DMS 273 (cell line): ENCODE data around the gene GUCY2F.

Experiments used
- DNase-seq: peaks from one replicate; lab custom pipeline; 2025; ENCODE audit not compliant: unreplicated experiment; lab: John Stamatoyannopoulos, UW

Gene GUCY2F

DNA sequence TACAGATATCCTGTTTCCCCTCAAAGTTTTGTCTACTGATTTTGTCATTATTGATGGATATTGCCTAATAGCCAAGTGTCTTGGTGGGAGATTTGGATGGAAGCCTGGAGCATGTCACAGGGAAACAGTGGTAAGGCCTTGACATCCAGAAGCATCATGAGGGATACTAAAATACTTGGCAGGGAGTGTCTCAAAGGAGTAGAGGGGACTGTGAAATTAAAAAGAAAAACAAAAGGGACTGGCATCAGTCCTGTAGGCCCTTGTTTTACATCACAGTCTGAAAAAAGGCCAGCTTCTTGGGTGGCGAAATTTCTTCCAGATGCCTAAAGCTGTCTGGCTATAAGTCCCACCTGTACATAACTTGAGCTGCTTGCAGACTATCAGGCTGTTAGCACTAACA lies 83.8 kb downstream of the GUCY2F start:
- DNase-seq: no peak

GRCh38 chrX:109393859-109394258 lies 88.0 kb downstream of the GUCY2F start:
- peak; percentile 24 for DNase-seq

GRCh38 chrX:109392895-109393294 lies 89.0 kb downstream of the GUCY2F start:
- no peak for DNase-seq

- DNase-seq: no peak
These were observed 91.3 kb downstream of the GUCY2F start for GRCh38 chrX:109390556-109390955.

- DNase-seq: no peak
These were observed 92.0 kb downstream of the GUCY2F start for GRCh38 chrX:109389917-109390316.

DNA sequence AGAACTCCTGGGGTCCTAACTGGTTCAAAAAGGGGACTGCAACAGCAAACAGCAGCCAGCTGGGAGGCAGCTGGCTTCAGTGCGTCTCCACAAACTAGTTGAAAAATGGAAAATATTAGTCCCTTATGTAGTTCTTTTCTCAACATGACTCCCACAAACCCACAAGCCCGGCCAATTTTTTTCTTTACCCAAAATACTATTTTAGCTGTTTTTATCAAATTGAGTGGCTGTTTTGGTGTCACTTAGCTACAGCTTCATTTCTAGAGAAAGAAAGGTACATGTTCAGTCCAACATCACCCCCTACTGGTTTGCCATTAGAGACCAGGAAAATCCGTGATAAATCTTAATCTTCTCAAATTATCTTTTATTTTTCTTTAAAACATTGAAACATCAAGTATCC lies 97.2 kb downstream of the GUCY2F start:
- DNase-seq: peak; percentile 60

- no peak for DNase-seq
These were observed 99.6 kb downstream of the GUCY2F start for GRCh38 chrX:109382332-109382731.

- DNase-seq: no peak
These were observed 103.6 kb downstream of the GUCY2F start for GRCh38 chrX:109378281-109378680.

DNA sequence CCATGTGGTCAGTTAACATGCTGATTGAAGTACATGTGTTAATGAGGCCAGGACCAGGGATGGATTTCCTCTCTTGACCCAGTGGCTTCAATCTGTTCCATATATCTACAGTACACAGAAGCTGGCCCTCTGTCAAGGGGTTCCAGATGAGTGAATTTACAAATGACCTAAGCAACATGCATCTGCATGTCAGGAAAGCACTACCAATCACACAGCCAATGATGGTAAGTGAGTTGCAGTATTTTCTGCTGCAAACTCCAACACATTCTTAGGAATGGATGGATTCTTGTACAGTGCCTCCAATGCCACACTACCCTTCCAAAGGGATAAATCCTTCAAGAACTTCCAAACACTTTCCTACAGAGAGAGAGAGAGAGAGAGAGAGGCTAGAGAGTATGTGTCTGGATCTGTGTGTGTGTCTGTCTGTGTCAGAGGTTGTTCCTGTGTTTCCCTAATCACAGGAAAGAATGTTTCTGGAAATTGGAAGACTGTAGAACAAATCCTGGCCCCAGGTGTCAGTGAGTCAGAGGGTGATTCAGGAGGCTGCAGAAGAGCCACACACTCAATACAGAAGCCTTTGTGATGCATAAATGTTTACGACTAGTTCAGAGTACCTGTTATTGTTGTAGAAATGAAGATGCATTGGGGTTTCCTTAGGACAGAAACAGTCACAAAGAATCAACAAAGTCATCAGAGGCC lies 107.5 kb downstream of the GUCY2F start:
- DNase-seq: peak; percentile 6

DNA sequence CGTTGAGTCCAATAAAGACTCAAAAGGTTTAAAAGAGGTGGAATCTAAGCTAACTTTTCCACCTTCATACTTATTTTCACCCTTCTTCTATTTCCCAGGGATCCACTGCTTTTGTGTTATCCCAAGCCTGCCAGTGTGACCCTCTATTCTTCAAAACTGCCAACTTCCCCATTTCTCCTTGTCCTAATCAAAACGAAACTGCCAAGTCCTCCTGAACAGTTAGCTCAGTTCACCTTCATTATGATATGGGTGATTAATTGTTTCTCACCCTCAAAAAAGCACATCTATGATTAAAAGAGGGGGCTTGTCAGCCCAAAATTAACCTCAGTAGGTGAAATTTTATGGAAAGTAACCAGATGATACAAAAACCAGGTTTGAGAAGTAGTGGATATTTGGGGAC lies 108.4 kb downstream of the GUCY2F start:
- DNase-seq: no peak

- no peak for DNase-seq
These were observed 109.2 kb downstream of the GUCY2F start for GRCh38 chrX:109372716-109373115.

DNA sequence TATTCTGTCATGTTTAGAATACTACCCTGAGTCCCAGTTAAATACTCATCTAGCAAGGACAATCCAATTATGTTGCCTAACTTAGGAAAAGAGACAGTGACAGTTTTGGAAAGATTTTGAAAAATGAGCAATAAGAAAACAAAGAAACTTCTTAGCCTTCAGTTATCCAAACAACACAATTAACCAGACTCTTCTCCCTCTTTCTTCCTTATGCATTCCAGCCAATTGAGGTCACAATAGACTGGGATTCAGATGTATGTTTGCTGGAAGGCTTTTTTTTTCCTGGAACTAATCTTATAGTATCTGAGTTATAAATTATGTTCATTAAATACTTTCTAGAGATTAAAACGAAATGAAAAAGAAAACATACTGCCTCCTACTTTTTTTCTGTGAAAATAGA lies 109.6 kb downstream of the GUCY2F start:
- DNase-seq: no peak

- no peak for DNase-seq
These were observed 119.8 kb downstream of the GUCY2F start for GRCh38 chrX:109362101-109362500.

- DNase-seq: no peak
These were observed 121.6 kb downstream of the GUCY2F start for GRCh38 chrX:109360301-109360700.

DNA sequence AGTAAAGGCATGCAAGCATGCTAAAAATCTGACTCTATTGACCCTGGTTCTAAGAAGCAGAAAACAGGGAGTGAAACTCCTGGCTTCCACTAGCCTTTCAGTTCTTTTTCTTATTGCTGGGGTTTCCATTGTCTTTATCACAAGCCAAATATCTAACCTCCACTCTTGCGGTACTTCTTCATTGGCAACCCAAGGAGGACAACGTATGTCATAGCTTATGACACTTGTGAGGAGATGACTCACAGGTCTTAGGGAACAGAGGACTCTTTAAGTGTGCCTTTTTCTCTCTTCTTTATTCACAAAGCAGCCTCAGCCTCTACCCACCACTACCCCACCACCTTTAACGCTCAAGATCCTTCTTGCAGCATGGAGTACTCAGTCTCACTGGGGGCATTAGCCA lies 124.2 kb downstream of the GUCY2F start:
- DNase-seq: no peak

- no peak for DNase-seq
These were observed 125.2 kb downstream of the GUCY2F start for GRCh38 chrX:109356684-109357083.

DNA sequence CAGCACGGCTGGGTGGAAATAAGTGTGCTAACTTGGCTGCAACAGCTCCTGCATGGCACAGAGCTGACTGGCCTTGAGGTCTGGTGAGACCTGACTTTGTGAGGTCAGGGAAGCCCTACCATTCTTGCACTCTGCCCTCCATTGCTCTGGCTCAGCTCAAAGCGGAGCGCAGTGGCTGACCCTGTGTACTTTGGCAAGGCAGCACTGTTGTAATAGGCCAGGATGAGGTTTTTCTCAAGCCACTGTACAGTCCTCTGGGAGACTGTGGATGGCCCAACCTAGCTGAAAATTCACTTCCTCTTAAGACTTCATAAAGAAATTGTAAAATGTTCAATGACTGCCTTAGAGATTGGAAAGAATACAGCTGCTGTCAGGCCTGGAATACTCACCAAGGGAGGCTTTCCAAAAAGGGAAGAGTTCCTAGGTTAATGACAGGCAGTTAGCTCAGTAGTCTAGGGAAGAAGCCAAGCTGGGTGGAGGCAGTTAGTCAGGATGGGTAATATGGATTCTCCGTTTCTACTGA lies 129.8 kb downstream of the GUCY2F start:
- no peak for DNase-seq

DNA sequence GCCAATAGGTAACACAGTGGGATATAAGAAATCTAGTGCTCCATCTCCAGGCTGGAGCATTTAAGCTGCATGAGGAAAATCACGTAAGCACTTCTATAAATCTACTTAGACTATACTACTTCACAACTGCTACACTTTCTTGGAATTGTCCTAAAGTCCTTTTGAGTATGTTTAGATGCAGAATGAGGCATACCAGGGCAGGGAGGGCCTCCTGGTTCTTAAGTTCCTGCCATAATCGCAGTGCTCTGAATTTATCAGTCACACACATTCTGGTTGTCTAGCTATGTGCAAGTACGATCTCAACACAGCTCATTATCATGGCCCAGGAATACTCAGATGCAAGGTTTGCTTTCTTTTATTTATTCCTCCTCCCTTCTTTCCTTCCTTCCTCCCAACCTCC lies 130.3 kb downstream of the GUCY2F start:
- no peak for DNase-seq

- DNase-seq: no peak
These were observed 131.3 kb downstream of the GUCY2F start for GRCh38 chrX:109350551-109350950.

- DNase-seq: no peak
These were observed 131.8 kb downstream of the GUCY2F start for GRCh38 chrX:109350051-109350450.

- DNase-seq: no peak
These were observed 134.3 kb downstream of the GUCY2F start for GRCh38 chrX:109347632-109348031.

GRCh38 chrX:109346491-109346890 lies 135.4 kb downstream of the GUCY2F start:
- DNase-seq: no peak

GRCh38 chrX:109345856-109346255 lies 136.0 kb downstream of the GUCY2F start:
- DNase-seq: no peak
